GM10847 (cell line): ENCODE results near the gene TENT5A.

Source experiments
- POLR2A ChIP-seq: IDR thresholded peaks from 2 replicates; pipeline ENCODE4 v1.6.1; 2011; ENCODE audit not compliant: insufficient read length; ENCODE audit errors: extremely low read depth

Gene TENT5A

DNA sequence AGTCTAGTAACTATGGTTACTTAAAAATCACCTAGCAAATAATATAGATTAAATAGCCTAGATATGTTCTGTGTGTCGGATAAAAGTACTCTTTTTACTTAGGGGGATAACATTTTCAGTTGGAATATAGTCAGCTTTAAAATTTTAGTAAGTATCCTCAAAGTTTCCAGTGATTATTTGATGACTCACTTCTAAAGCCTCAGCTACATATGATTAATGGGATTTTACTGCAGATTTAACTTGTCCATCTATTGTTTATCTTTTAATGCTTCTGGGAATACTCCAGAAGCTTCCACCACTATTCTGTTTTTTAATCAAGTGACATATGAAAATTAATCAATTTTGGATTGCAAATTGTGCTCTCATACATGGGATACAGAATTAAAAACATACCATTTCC lies 8.7 kb upstream of the TENT5A start:
- TF ChIP-seq POLR2A = no peak

DNA sequence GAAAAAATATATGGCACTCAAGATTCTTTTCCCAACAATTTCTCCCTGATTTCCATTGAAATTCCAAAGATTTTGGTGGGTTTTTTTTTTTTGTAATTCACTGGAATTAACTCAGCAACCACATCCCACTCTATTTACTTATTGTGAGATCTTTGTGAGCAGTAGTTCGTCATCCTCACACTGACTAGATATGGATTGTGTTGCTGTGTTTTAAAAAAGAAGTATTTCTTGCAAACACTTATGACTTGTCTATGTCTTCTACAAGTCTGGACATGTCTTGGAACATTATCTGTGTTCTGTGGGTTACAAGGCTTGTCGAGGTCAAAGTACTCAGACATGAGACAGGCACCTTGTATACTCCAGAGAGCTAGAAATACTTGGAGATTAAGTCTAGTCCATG lies 7.3 kb upstream of the TENT5A start:
- TF ChIP-seq POLR2A = no peak

DNA sequence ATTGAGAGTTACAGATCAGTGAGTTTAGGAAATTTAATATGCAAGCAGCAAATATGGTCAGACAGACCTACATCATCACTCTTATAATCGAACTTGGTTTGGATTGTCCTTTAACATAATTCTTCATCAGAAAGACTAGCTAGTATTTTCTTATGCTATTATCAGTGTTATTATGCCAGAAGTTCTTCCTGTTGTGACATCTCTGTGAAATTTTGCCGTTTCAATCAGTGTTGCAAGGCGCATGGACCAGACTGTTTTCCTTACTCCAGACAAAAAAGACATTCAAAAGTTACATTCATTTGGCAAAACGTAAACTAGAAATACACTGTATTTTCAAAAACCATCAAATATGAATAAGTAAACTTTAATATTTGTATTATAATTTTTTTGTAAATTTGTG lies 5.7 kb upstream of the TENT5A start:
- no peak for TF ChIP-seq POLR2A

DNA sequence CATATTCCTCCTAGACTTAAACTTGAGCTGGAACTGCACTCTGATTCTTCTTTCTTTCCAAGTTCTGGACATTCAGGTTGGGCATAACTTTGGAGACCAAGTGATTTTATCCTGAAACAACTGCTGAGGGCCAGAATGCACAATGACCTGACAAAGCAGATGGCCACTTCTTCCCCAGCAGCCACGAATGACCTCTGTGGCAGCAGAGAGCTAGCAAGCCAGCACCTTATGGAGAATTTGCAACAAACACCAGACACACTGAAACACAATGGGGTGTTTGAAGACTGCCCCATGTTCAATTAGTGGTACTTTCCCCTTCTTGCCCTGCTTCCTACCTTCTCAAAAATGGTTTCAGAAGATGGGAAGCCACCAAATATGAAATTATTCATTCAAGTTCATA lies 4.2 kb upstream of the TENT5A start:
- no peak for TF ChIP-seq POLR2A

DNA sequence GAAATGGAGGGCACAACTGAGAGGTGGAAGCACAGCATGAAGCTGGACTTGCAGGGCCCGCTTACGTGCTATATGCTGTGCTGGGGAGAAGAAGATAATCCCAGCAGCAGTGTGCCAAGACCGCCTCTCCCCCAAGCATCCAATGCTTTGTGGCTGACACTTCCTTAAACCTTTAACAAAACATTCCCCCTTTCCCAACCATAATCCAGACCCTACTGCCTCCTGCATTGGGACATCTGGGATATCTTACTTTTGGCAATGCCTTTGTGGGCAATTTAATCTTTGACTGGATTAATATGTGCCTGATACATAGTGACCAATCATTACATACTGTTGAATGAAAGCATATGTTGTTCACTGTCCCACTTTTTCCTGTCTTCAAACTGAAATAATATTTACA lies 3.1 kb upstream of the TENT5A start:
- TF ChIP-seq POLR2A = no peak

DNA sequence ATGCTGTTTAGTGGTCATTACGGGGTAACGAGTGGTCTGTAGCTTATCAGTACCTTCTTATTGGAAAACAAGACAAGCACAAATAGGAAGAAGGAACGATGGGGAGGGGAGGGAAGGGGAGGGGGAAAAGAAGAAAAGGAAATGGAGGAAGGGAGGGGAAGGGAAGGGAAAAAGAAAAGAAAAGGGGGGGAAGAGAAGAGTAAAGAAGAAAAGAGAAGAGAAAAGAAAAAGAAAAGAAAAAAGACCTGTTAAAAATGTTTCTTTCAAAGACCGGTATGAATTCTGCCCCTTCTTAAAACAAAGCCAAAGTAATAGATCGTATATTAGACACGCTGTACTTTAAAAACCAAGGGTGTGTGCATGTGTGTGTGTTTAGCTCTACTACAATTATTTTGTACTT lies 2.4 kb upstream of the TENT5A start:
- TF ChIP-seq POLR2A = no peak

DNA sequence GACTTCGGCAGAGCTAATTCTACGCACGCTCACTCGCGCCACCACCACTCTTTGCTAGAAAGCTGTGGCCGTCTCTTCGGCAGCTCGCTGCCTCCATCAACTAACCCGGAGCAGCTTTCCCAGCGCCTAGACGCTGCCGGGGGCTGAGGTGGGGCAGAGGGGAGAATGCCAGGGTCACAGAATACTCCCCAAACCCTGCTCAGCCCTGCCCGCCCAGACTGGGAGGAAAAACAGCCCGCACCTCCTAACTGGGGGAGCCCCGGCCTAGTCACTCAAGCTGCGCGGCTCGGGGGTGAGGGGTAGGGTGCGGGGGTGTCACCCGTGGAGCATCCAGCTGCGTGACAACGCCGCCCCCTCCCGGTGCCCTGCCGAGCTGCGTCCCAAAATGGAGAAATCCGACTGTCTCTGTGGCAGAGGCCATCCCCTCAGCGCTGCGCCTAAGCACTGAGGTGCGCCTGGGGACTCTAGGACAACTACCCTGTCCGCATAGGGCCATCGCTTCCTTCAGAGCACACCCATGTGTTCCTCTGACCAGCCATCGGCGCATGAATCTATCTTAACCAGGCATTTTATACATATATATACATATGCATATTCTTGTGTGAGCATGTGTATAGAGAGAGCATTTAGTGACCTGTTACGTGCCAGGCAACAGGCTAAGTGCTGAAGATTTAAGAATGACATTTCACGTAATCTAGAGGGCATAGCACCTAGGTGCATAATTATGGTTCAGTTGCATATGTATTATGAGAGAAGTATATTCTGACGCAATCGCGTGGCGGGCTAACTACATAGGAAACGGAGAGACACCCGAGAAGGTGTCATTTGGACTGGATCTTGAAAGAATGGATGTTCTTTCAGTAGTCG lies 1.5 kb upstream of the TENT5A start:
- no peak for TF ChIP-seq POLR2A

DNA sequence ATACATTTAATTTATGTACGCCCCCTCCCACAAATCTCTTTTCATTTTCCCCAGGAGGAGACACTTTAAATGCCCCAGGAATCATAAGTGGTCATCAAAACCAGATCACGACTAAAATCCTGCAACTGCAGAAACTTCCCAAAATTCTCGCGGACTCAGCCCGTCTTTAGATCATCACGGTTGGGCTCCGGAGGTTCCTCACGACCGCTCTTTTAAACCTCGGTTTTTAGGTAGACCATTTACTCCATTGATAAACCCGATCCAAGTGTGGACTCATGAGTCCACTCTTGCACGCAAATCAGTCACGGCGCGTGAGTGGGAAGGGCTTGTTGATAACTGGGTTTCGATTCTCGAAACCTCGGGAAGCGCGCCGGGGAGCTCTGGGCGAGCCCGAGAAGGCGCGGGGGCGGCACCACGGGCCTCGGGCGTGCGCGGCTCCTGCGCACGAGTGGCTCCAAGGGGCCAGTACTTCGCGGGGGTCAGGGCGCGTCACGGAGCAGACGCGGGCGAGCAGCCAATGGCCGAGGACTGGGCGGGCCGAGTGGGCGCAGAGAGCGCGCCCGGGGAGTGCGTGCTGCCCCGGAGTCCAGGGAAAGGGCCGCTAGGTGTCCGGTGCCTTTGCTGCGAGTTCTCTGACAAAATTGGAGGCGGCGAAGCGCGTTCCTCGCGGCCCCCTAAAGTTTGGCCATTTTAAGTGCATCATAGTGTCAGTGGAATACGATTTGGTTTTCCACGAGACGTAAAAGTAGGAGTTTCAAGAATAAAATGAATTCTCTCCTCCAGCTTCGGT lies 635 bp upstream of the TENT5A start:
- no peak for TF ChIP-seq POLR2A

DNA sequence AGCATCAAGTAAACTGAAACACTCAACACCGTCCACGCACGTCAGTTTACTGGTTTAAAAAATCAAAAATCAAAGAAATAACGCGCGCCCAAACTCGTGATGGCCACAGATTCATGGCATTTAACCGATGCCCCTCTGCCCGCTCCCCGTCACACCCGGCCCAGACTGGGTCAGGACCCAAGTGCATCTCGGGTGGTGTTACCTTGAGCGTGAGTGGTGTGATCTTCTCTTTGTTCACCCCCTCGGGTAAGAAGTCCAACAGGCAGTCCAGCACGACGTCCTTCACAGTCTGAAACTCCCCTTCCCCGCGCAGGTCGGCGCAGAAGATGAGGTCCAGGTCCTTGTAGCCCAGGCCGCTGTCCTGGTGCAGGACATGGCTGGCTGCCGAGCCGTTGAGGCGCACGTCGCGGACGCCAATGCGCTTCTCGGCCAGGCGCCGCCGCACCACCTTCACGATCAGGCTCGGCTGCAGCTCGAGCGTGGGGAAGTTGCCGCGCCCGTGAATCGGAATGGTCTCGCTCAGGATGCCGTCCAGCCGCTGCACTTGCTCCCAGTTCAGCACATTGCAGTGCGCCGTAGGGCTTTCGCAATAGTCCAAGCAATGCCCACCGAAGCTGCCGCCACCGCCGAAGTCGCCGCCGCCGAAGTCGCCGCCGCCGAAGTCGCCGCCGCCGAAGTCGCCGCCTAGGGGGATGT lies 945 bp downstream of the TENT5A start:
- no peak for TF ChIP-seq POLR2A

DNA sequence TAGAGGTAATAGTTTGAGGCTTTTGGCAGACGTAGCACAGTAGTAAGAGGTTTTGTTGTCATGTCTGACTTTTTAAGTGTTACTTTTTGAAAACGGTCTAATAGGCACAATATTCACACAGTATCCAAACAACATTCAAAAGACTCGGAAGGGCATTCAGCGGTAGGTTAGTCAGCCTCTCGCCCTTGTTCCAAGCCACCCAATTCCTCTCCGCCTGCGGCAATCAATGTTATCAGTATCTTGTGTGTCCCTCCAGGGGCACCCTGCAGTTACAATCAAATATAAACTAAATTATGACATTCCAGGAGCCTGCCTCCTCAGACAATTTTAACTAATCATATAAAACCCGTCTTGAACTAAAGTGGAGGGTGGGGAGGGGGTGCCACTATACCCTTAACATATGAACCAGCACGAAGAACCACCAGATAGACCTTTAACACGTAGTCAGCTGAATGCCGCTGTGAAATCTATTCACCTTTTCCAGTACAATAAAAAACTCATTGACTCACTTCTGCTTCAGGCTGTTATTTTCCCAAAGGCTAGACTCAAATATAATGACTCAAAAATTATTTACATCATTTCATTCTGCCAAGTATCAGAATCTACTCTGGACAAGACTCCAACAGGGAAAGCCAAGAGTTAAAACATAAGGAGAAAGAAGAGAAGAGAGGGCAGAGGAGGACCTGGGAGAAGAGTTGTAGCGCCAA lies 1.6 kb downstream of the TENT5A start:
- no peak for TF ChIP-seq POLR2A

DNA sequence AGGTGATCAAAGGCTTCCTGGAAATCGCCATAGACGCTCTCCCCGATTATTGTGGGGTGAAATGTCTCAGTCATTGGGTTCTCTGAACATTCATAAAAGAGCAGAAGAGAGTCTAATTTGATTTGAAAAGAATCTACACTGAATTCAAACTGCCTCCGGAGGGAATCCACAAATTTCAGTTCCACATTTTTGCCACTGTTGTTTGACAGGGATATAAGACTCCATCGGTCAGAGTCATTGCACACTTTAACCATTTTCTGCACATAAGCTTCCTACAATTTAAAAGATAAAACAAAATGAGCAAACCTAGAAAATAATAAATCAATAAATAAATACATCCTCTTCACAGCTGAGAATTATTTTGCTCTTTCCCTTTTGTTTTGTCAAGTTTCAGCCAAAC lies 2.3 kb downstream of the TENT5A start:
- no peak for TF ChIP-seq POLR2A

DNA sequence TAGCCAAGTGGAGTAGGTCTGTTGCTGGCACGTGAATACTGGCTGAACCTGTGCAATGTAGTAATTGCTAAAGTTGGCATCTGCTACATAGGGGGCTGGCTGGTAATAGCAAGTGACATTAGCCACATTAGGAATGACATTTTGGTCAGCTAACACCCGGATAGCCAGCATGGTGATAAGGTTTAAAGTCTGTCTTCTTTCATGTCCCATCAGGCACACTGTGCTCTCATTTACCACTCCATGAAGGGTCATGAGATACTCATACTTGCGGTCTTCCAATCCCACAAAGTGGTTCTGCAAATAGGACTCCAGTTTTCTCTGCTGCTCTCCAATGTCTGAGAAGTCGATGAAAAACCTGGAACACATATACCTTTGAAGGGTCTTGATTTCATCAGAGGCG lies 2.8 kb downstream of the TENT5A start:
- TF ChIP-seq POLR2A = no peak

DNA sequence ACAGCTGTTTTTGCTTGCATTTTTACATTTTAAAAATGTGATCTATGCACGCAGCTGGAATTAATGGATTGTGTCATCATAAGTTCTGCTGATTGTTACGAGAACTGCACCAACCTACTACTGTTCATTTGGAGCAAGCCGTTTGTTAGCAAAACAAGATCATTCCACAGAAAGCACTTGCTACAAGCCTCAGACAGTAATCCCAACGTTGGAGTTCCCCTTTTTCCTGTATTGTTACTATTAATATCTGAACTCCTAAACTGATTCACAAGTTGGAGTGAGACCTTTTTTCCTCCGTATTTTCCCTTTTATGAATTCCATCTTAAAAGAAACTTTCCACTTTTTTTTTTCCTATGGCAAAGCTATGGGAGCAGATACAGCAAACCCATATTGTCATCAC lies 3.5 kb downstream of the TENT5A start:
- no peak for TF ChIP-seq POLR2A

DNA sequence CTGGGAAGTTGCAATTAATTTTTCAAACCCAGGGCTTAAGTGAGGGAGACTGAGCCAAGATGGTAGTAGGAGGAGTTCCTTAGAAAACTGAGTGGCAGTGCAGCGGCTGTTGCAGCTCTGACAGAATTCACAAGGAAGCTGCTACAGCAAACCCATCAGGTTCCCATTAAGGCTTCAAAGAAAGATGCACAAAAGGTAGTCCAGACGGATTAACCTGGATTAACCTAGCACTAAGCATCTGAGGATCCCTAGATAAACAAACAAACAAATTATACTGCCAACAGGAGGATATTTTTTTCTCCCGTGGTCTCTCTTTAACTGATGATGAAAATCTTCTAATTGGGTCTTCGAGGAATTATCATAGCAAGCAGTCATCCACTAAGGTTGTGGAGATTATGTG lies 5.2 kb downstream of the TENT5A start:
- no peak for TF ChIP-seq POLR2A

DNA sequence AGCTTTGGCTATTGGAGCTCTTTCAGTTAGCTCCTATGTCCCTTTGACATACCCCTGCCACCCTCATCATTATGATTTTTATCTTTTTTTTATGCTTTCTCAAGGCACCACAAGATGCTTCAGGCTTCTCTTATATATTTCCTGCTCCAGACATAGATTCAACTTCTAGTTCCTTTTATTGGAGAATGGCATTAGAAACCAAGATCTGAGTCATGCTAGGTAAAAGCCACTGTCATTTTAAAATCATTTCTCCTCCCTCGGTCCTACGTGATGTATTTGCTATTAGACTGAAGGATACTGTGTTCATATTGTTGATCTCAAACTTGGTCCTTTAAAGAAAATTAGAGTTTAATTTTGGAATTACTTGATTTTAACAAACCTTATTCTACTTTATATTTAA lies 8.3 kb downstream of the TENT5A start:
- no peak for TF ChIP-seq POLR2A
